COLO668 (cell line): ENCODE measurements around the gene EHHADH.
"Not testable (repeated sequence)": the region's sequence is repeated elsewhere in the genome, so short reads cannot be mapped to it uniquely, and the experiment has no call there.

ENCODE experiments used
- DNase-seq: peaks from one replicate; lab custom pipeline; 2025; ENCODE audit not compliant: unreplicated experiment; lab: John Stamatoyannopoulos, UW

EHHADH gene

GRCh38 chr3:185253133-185253532 lies 716 bp downstream of the EHHADH start:
- DNase-seq: not testable (repeated sequence)

- no peak for DNase-seq
Observed at GRCh38 chr3:185251272-185251671, 2.6 kb downstream of the EHHADH start.

GRCh38 chr3:185250653-185251052 lies 3.2 kb downstream of the EHHADH start:
- DNase-seq: no peak

- no peak for DNase-seq
Observed at GRCh38 chr3:185250247-185250646, 3.6 kb downstream of the EHHADH start.

- no peak for DNase-seq
Observed at GRCh38 chr3:185242642-185243041, 11.2 kb downstream of the EHHADH start.

- no peak for DNase-seq
Observed at GRCh38 chr3:185236969-185237368, 16.9 kb downstream of the EHHADH start.

- no peak for DNase-seq
Observed at GRCh38 chr3:185233328-185233727, 20.5 kb downstream of the EHHADH start.

GRCh38 chr3:185226526-185226925 lies 27.3 kb downstream of the EHHADH start:
- DNase-seq: not testable (repeated sequence)

GRCh38 chr3:185225523-185225922 lies 28.3 kb downstream of the EHHADH start:
- no peak for DNase-seq

- no peak for DNase-seq
Observed at GRCh38 chr3:185225080-185225479, 28.8 kb downstream of the EHHADH start.

- DNase-seq: no peak
Observed at GRCh38 chr3:185221203-185221602, 32.6 kb downstream of the EHHADH start.

- DNase-seq: no peak
Observed at GRCh38 chr3:185216607-185216958, 37.3 kb downstream of the EHHADH start.

GRCh38 chr3:185215873-185216606 lies 37.8 kb downstream of the EHHADH start:
- DNase-seq: no peak

GRCh38 chr3:185212559-185212958 lies 41.3 kb downstream of the EHHADH start:
- DNase-seq: no peak

- DNase-seq: no peak
Observed at GRCh38 chr3:185212086-185212485, 41.8 kb downstream of the EHHADH start.

GRCh38 chr3:185210621-185211142 lies 43.2 kb downstream of the EHHADH start:
- DNase-seq: no peak

GRCh38 chr3:185208823-185209222 lies 45.0 kb downstream of the EHHADH start:
- DNase-seq: no peak

- DNase-seq: no peak
Observed at GRCh38 chr3:185207931-185208746, 45.7 kb downstream of the EHHADH start.

GRCh38 chr3:185207481-185207880 lies 46.4 kb downstream of the EHHADH start:
- DNase-seq: no peak

GRCh38 chr3:185205865-185206264 lies 48.0 kb downstream of the EHHADH start:
- no peak for DNase-seq

- DNase-seq: no peak
Observed at GRCh38 chr3:185204894-185205293, 49.0 kb downstream of the EHHADH start.

- no peak for DNase-seq
Observed at GRCh38 chr3:185200639-185201038, 53.2 kb downstream of the EHHADH start.
